ENCODE measurements around the gene SLC35A4. TPM values are rescaled to one million over a fixed set of nuclear protein-coding genes. Genes with fewer than 3 reads are reported as not detected.
"Not testable (repeated sequence)": the region's sequence is repeated elsewhere in the genome, so short reads cannot be mapped to it uniquely, and the experiment has no call there.

SLC35A4 gene
- total RNA-seq, 4 donors from 2014 or later = 25.1 to 55.1 (median 38.1) TPM

GRCh38 chr5:140576776-140577201, 12.2 kb downstream of the SLC35A4 start:
- ATAC-seq (ENCODE audit: low FRiP score) (no peak), DNase-seq (ENCODE audit: low spot score) (no peak)
- TF ChIP-seq CTCF (IDR thresholded peaks at IDR 0.05) = no peak

GRCh38 chr5:140579188-140579747, 14.6 kb downstream of the SLC35A4 start:
- ATAC-seq (ENCODE audit: low FRiP score); DNase-seq (ENCODE audit: low spot score): not testable (repeated sequence)

- no peak for DNase-seq (ENCODE audit: low spot score)
- no peak for ATAC-seq (ENCODE audit: low FRiP score)
- TF ChIP-seq CTCF (IDR thresholded peaks at IDR 0.05) = no peak
These were observed 22.9 kb downstream of the SLC35A4 start for GRCh38 chr5:140587495-140587894.

- ATAC-seq (ENCODE audit: low FRiP score) (peak; percentile 58), DNase-seq (ENCODE audit: low spot score) (no peak)
- no peak for TF ChIP-seq CTCF (IDR thresholded peaks at IDR 0.05)
These were observed 23.9 kb downstream of the SLC35A4 start for GRCh38 chr5:140588311-140589070.

GRCh38 chr5:140590861-140591260, 26.2 kb downstream of the SLC35A4 start:
- DNase-seq (ENCODE audit: low spot score) (no peak), ATAC-seq (ENCODE audit: low FRiP score) (no peak)
- TF ChIP-seq CTCF (IDR thresholded peaks at IDR 0.05) = no peak

GRCh38 chr5:140591747-140592372, 27.2 kb downstream of the SLC35A4 start:
- ATAC-seq (ENCODE audit: low FRiP score) = no peak
- TF ChIP-seq CTCF (IDR thresholded peaks at IDR 0.05) = no peak
- DNase-seq (ENCODE audit: low spot score) = no peak

GRCh38 chr5:140593070-140593469, 28.4 kb downstream of the SLC35A4 start:
- not testable (repeated sequence) for ATAC-seq (ENCODE audit: low FRiP score); DNase-seq (ENCODE audit: low spot score)

- DNase-seq (ENCODE audit: low spot score) = no peak
- TF ChIP-seq CTCF (IDR thresholded peaks at IDR 0.05) = no peak
These were observed 29.5 kb downstream of the SLC35A4 start for GRCh38 chr5:140594169-140594568.

More at GRCh38 chr5:140594169-140594568, 29.5 kb downstream of the SLC35A4 start:
- ATAC-seq (ENCODE audit: low FRiP score) = no peak

All from omental fat pad (tissue), 4 donors.